H1 (cell line): ENCODE measurements around the gene EPHA3.

Source experiments
- POLR2AphosphoS5 ChIP-seq: IDR thresholded peaks from 2 replicates; pipeline ENCODE4 v1.6.1; 2011; ENCODE audit warnings: low read depth, low read length
- TF ChIP-seq, protein P1 (sequence below), 3 experiments: IDR thresholded peaks; 1 replicate in 2 of 3; 2 replicates in 1 of 3; pipeline versions ENCODE4 v1.5.1 to v1.6.1; 2011; ENCODE audit warnings: low read length in 3 of 3, mild to moderate bottlenecking in 3 of 3, inconsistent platforms in 2 of 3, low read depth in 1 of 3, moderate library complexity in 1 of 3; ENCODE audit not compliant: insufficient read depth in 1 of 3; ENCODE audit errors: control extremely low read depth in 1 of 3

DNA sequence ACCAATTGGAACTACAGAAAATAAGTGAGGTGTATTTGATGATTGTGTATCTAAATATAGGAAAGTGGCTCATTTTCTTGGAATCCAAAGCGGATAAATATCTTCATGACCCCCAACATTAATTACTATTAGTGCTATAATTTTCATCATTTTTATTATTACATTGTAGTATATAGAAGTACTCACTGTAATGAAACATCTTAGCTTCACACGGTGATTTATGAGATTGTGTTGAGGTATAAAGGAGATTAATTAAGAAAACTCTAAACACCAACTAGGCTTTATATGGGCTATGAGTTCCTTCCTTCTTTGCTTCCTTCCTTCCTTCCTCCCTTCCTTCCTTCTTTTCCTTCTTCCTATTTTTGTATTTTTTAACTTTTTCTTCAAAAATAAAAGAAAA lies 52.2 kb downstream of the EPHA3 start:
- TF ChIP-seq, protein P1, sequence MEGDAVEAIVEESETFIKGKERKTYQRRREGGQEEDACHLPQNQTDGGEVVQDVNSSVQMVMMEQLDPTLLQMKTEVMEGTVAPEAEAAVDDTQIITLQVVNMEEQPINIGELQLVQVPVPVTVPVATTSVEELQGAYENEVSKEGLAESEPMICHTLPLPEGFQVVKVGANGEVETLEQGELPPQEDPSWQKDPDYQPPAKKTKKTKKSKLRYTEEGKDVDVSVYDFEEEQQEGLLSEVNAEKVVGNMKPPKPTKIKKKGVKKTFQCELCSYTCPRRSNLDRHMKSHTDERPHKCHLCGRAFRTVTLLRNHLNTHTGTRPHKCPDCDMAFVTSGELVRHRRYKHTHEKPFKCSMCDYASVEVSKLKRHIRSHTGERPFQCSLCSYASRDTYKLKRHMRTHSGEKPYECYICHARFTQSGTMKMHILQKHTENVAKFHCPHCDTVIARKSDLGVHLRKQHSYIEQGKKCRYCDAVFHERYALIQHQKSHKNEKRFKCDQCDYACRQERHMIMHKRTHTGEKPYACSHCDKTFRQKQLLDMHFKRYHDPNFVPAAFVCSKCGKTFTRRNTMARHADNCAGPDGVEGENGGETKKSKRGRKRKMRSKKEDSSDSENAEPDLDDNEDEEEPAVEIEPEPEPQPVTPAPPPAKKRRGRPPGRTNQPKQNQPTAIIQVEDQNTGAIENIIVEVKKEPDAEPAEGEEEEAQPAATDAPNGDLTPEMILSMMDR (IDR thresholded peaks at IDR 0.05; ENCODE audit: control extremely low read depth in 1 of 3, insufficient read depth in 1 of 3, low read depth in 1 of 3, low read length in 3 of 3) = no peak
- TF ChIP-seq POLR2AphosphoS5 = no peak
